Neural cell (in vitro differentiated cells): Measurements from ENCODE around the gene SHQ1. TPM values are rescaled to one million over a fixed set of nuclear protein-coding genes. Genes with fewer than 3 reads are reported as not detected.

Experiments used
- H2AFZ ChIP-seq: fragments of 200-600, 300-800 bp; sonication (generic), shearing (Covaris generic); 2 replicates; pipeline ENCODE4 v1.6.0; 2014; ENCODE audit warnings: low read depth, mild to moderate bottlenecking, antibody characterized with exemption, low read length, moderate library complexity
- H3F3A ChIP-seq: fragments of 200-600 bp; shearing (Covaris generic); 2 replicates; pipeline ENCODE4 v1.6.1; 2016; ENCODE audit warnings: mild to moderate bottlenecking, moderate library complexity, mixed read lengths, antibody characterized with exemption, low read length; ENCODE audit not compliant: insufficient read depth, poor library complexity, severe bottlenecking
- H3K27ac ChIP-seq: fragments of 200-600, 300-800 bp; sonication (generic), shearing (Covaris generic); 2 replicates; pipeline ENCODE4 v1.5.1; 2014; ENCODE audit warnings: mild to moderate bottlenecking, low read length, moderate library complexity
- H3K27me3 ChIP-seq: fragments of 300-800, 200-600 bp; sonication (generic), shearing (Covaris generic); 2 replicates; pipeline ENCODE4 v1.6.0; 2014; ENCODE audit warnings: mild to moderate bottlenecking, low read depth, low read length, moderate library complexity; ENCODE audit not compliant: insufficient read depth
- H3K36me3 ChIP-seq: fragments of 300-800, 200-600 bp; sonication (generic), shearing (Covaris generic); 2 replicates; pipeline ENCODE4 v1.5.1; 2014; ENCODE audit warnings: mild to moderate bottlenecking, antibody characterized with exemption, low read length, moderate library complexity; ENCODE audit not compliant: insufficient read depth
- H3K4me2 ChIP-seq: fragments of 300-800, 200-600 bp; sonication (generic), shearing (Covaris generic); 2 replicates; pipeline ENCODE4 v1.6.0; 2014; ENCODE audit warnings: mild to moderate bottlenecking, low read length
- H3K4me3 ChIP-seq: fragments of 300-800, 200-600 bp; sonication (generic), shearing (Covaris generic); 2 replicates; pipeline ENCODE4 v1.5.1; 2014; ENCODE audit warnings: mild to moderate bottlenecking, low read length, moderate library complexity
- H3K79me2 ChIP-seq: fragments of 200-600 bp; shearing (Covaris generic); replicated peaks from 2 replicates; pipeline ENCODE4 v1.6.0; 2014; ENCODE audit warnings: mild to moderate bottlenecking, low read length, moderate library complexity; ENCODE audit not compliant: insufficient read depth
- H3K9ac ChIP-seq: fragments of 300-800, 200-600 bp; sonication (generic), shearing (Covaris generic); 2 replicates; pipeline ENCODE4 v1.6.1; 2016; ENCODE audit warnings: mild to moderate bottlenecking, low read length, mixed read lengths
- H3K9me2 ChIP-seq: fragments of 200-600 bp; shearing (Covaris generic); 2 replicates; pipeline ENCODE4 v1.6.1; 2016; ENCODE audit warnings: mild to moderate bottlenecking, low read length, mixed read lengths; ENCODE audit not compliant: insufficient read depth
- H3K9me3 ChIP-seq: fragments of 200-600, 300-800 bp; sonication (generic), shearing (Covaris generic); 2 replicates; pipeline ENCODE4 v1.6.1; 2016; ENCODE audit warnings: mild to moderate bottlenecking, mixed run types, low read length, moderate library complexity, mixed read lengths
- H4K20me1 ChIP-seq: fragments of 200-600 bp; shearing (Covaris generic); 2 replicates; pipeline ENCODE4 v1.6.1; 2016; ENCODE audit warnings: mild to moderate bottlenecking, mixed run types; ENCODE audit not compliant: insufficient read depth
- CTCF ChIP-seq: fragments of 450-650 bp; IDR thresholded peaks from 2 replicates; pipeline ENCODE4 v1.5.1; 2014; ENCODE audit warnings: antibody characterized with exemption, mild to moderate bottlenecking, moderate library complexity; ENCODE audit not compliant: poor library complexity, severe bottlenecking
- EP300 ChIP-seq: fragments of 450-650 bp; conservative IDR thresholded peaks from 2 replicates; pipeline ENCODE4 v1.6.1; 2014; ENCODE audit warnings: antibody characterized with exemption, mild to moderate bottlenecking, moderate library complexity; ENCODE audit not compliant: poor library complexity, severe bottlenecking
- EZH2 ChIP-seq: fragments of 200-600, 300-800 bp; shearing (Covaris generic), sonication (generic); IDR thresholded peaks from 2 replicates; pipeline ENCODE4 v1.6.1; 2014; ENCODE audit warnings: antibody characterized with exemption, low read length, borderline replicate concordance, mild to moderate bottlenecking; ENCODE audit not compliant: insufficient read depth, poor library complexity, severe bottlenecking
- MXI1 ChIP-seq: fragments of 450-650 bp; conservative IDR thresholded peaks from 2 replicates; pipeline ENCODE4 v1.6.1; 2014; ENCODE audit warnings: antibody characterized with exemption, mild to moderate bottlenecking; ENCODE audit not compliant: poor library complexity, severe bottlenecking
- POLR2AphosphoS5 ChIP-seq: IDR thresholded peaks from 2 replicates; pipeline ENCODE4 v1.6.1; 2012
- RAD21 ChIP-seq: fragments of 450-650 bp; conservative IDR thresholded peaks from 2 replicates; pipeline ENCODE4 v1.6.1; 2014; ENCODE audit warnings: antibody characterized with exemption, mild to moderate bottlenecking, moderate library complexity
- SMC3 ChIP-seq: fragments of 450-650 bp; conservative IDR thresholded peaks from 2 replicates; pipeline ENCODE4 v1.6.1; 2014; ENCODE audit warnings: antibody characterized with exemption, mild to moderate bottlenecking, moderate library complexity; ENCODE audit not compliant: poor library complexity
- TAF1 ChIP-seq: IDR thresholded peaks from 2 replicates; pipeline ENCODE4 v1.6.1; 2012; ENCODE audit warnings: low read depth
- polyA plus RNA-seq: library from polyadenylated mRNA; depleted of rRNA; stranded (reverse); fragments of >200 nt; gene quantifications from 2 replicates; pipeline ENCODE4 v1.2.3, GENCODE V29; 2014
- TF ChIP-seq, protein P1 (sequence below): IDR thresholded peaks from 2 replicates; pipeline ENCODE4 v1.6.1; 2012; ENCODE audit warnings: borderline replicate concordance

SHQ1 gene
- polyA plus RNA-seq, 1 donor from 2014 or later, result 14.3 TPM

- TF ChIP-seq, protein P1, sequence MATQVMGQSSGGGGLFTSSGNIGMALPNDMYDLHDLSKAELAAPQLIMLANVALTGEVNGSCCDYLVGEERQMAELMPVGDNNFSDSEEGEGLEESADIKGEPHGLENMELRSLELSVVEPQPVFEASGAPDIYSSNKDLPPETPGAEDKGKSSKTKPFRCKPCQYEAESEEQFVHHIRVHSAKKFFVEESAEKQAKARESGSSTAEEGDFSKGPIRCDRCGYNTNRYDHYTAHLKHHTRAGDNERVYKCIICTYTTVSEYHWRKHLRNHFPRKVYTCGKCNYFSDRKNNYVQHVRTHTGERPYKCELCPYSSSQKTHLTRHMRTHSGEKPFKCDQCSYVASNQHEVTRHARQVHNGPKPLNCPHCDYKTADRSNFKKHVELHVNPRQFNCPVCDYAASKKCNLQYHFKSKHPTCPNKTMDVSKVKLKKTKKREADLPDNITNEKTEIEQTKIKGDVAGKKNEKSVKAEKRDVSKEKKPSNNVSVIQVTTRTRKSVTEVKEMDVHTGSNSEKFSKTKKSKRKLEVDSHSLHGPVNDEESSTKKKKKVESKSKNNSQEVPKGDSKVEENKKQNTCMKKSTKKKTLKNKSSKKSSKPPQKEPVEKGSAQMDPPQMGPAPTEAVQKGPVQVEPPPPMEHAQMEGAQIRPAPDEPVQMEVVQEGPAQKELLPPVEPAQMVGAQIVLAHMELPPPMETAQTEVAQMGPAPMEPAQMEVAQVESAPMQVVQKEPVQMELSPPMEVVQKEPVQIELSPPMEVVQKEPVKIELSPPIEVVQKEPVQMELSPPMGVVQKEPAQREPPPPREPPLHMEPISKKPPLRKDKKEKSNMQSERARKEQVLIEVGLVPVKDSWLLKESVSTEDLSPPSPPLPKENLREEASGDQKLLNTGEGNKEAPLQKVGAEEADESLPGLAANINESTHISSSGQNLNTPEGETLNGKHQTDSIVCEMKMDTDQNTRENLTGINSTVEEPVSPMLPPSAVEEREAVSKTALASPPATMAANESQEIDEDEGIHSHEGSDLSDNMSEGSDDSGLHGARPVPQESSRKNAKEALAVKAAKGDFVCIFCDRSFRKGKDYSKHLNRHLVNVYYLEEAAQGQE, result no peak
Measured at GRCh38 chr3:72797773-72798543, 50.3 kb downstream of the SHQ1 start (continued).

DNA sequence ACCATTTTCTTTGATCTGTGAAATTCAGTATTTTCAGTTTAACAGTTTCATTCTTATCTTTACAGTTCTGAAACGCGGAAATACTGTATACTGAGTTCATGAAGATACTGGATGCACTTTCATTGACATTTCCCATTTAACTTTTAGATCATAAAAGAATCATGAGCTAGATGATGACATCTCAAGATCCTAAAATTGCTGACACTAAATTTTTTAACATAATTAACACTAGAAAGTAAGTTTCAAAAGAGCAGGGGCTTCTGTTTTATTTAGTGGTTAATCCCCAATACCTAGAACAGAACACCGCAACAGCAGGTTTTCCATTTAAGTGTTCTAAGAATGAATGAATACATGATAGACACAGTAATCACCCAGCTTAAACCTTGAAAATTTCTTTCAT, 54.2 kb downstream of the SHQ1 start:
- no peak overlapping the region for H3K4me2 ChIP-seq
- TF ChIP-seq TAF1 (no peak), MXI1 (no peak)
- no peaks in the 10 kb centered on the region for H4K20me1 ChIP-seq

GRCh38 chr3:72791161-72791560, 57.1 kb downstream of the SHQ1 start:
- Histone ChIP-seq H2AFZ (no peak overlapping the region), H3K4me2 (no peak overlapping the region), H3K79me2 (no peaks in the 10 kb centered on the region), H3F3A (no peaks in the 10 kb centered on the region), H3K36me3 (no peaks in the 10 kb centered on the region), H3K27ac (no peak overlapping the region), H3K4me3 (no peak overlapping the region), H3K27me3 (no peaks in the 10 kb centered on the region), H3K9me2 (no peaks in the 10 kb centered on the region), H3K9me3 (no peaks in the 10 kb centered on the region), H3K9ac (no peak overlapping the region), H4K20me1 (no peaks in the 10 kb centered on the region)
- TF ChIP-seq SMC3, result no peak

More for the DNA sequence above, 54.2 kb downstream of the SHQ1 start:
- Histone ChIP-seq H3K9ac (no peak overlapping the region), H3K4me3 (no peak overlapping the region), H3K36me3 (no peaks in the 10 kb centered on the region), H3K9me2 (no peaks in the 10 kb centered on the region), H3K9me3 (no peaks in the 10 kb centered on the region), H3K27me3 (no peaks in the 10 kb centered on the region), H2AFZ (no peak overlapping the region), H3K79me2 (no peaks in the 10 kb centered on the region), H3F3A (no peaks in the 10 kb centered on the region), H3K27ac (no peak overlapping the region)

DNA sequence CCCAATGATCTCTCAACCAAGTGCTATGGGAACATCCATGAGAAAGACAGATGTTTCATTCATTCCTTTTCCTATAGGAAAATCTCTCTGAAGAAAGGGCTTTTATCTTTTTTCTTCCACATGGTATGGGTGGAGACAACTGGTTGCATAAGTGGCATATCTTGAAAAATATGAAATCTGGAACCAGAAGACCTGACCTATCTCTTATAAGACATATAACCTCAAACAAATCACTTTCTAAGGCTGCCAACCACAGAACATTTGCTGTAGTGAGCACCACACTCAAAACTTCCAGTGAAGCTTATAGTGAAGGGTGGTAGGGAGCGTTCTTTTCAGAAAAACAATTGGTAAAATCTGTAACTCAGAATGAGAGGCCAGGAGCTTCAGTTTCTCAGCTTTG, 58.5 kb downstream of the SHQ1 start:
- no peaks in the 10 kb centered on the region for H3K36me3 ChIP-seq
- no peaks in the 10 kb centered on the region for H3K9me2 ChIP-seq
- no peaks in the 10 kb centered on the region for H3F3A ChIP-seq
- no peak overlapping the region for H3K4me2 ChIP-seq
- H3K27me3 ChIP-seq, result no peaks in the 10 kb centered on the region
- no peaks in the 10 kb centered on the region for H4K20me1 ChIP-seq
- no peak overlapping the region for H3K27ac ChIP-seq
- no peak overlapping the region for H3K4me3 ChIP-seq
- no peaks in the 10 kb centered on the region for H3K79me2 ChIP-seq
- H3K9ac ChIP-seq, result no peak overlapping the region
- no peak overlapping the region for H2AFZ ChIP-seq
- TF ChIP-seq POLR2AphosphoS5 (no peak), MXI1 (no peak), CTCF (no peak), EZH2 (no peak), EP300 (no peak), TAF1 (no peak), SMC3 (no peak), RAD21 (no peak)
- TF ChIP-seq, protein P1, result no peak
- no peaks in the 10 kb centered on the region for H3K9me3 ChIP-seq
